MM.1S (cell line): ENCODE results near the gene SSX4B.
"Not testable (repeated sequence)": the region's sequence is repeated elsewhere in the genome, so short reads cannot be mapped to it uniquely, and the experiment has no call there.

Source experiments
- EZH2phosphoT487 ChIP-seq: fragments of 300-600 bp; sonication (generic); IDR thresholded peaks from 2 replicates; pipeline ENCODE4 v1.6.1; 2018; ENCODE audit warnings: antibody characterized with exemption, low read length
- TF ChIP-seq, protein P1 (sequence below): fragments of 300-600 bp; sonication (generic); IDR thresholded peaks from 2 replicates; pipeline ENCODE4 v1.5.1; 2016; ENCODE audit warnings: antibody characterized with exemption, low read length, mixed read lengths

DNA sequence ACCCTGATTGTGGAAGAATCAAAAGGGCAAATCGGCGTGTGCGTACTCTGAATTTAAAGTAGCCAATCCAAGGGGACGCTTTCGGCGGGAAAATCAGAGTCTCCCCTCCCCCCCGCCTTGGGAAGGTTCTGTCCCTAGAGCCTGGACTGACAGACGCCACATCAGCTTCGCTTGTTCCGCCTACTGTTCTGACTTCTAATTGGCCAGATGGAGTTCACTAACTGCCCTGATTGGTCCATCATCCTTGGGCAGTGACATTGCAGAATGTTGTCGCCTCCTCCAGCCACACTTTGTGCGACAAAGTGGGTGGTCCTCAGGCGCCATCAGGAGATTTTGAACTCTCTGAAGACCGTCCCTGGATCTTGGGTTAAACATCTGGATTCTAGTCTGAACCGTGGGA, at the start of gene SSX4B:
- TF ChIP-seq EZH2phosphoT487 = not testable (repeated sequence)
- TF ChIP-seq, protein P1, sequence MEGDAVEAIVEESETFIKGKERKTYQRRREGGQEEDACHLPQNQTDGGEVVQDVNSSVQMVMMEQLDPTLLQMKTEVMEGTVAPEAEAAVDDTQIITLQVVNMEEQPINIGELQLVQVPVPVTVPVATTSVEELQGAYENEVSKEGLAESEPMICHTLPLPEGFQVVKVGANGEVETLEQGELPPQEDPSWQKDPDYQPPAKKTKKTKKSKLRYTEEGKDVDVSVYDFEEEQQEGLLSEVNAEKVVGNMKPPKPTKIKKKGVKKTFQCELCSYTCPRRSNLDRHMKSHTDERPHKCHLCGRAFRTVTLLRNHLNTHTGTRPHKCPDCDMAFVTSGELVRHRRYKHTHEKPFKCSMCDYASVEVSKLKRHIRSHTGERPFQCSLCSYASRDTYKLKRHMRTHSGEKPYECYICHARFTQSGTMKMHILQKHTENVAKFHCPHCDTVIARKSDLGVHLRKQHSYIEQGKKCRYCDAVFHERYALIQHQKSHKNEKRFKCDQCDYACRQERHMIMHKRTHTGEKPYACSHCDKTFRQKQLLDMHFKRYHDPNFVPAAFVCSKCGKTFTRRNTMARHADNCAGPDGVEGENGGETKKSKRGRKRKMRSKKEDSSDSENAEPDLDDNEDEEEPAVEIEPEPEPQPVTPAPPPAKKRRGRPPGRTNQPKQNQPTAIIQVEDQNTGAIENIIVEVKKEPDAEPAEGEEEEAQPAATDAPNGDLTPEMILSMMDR = not testable (repeated sequence)
